Measurements from ENCODE around the gene NELL1.

- TF ChIP-seq, protein P1, sequence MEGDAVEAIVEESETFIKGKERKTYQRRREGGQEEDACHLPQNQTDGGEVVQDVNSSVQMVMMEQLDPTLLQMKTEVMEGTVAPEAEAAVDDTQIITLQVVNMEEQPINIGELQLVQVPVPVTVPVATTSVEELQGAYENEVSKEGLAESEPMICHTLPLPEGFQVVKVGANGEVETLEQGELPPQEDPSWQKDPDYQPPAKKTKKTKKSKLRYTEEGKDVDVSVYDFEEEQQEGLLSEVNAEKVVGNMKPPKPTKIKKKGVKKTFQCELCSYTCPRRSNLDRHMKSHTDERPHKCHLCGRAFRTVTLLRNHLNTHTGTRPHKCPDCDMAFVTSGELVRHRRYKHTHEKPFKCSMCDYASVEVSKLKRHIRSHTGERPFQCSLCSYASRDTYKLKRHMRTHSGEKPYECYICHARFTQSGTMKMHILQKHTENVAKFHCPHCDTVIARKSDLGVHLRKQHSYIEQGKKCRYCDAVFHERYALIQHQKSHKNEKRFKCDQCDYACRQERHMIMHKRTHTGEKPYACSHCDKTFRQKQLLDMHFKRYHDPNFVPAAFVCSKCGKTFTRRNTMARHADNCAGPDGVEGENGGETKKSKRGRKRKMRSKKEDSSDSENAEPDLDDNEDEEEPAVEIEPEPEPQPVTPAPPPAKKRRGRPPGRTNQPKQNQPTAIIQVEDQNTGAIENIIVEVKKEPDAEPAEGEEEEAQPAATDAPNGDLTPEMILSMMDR (IDR thresholded peaks at IDR 0.05): no peak
- no peak for TF ChIP-seq POLR2A (IDR thresholded peaks at IDR 0.05)
Observed at GRCh38 chr11:21561581-21561980, 892.2 kb downstream of the NELL1 start.
